Uterus (tissue), 4 donors: ENCODE measurements around the gene CD8B. TPM values are rescaled to one million over a fixed set of nuclear protein-coding genes. Genes with fewer than 3 reads are reported as not detected.

Experiments
- DNase-seq, 2 donors: peaks; one replicate each; pipeline ENCODE4 v3.0.0-alpha.2; 2019 to 2020
- H3K27ac ChIP-seq, 2 donors: fragments of 200-600 bp; sonication (generic); 1 replicate in 1 of 2; 2 replicates in 1 of 2; pipeline ENCODE4 v1.5.1; 2016 to 2018
- H3K27me3 ChIP-seq, 2 donors: fragments of 200-600 bp; sonication (generic); one replicate each; pipeline ENCODE4 v1.5.1; 2018 to 2019; ENCODE audit warnings: control low read depth in 1 of 2
- H3K36me3 ChIP-seq, 2 donors: fragments of 200-600 bp; sonication (generic); one replicate each; pipeline ENCODE4 v1.5.1; 2019; ENCODE audit warnings: control low read depth in 1 of 2
- H3K4me1 ChIP-seq, 2 donors: fragments of 200-600 bp; sonication (generic); one replicate each; pipeline ENCODE4 v1.5.1; 2018 to 2019; ENCODE audit warnings: control low read depth in 1 of 2
- H3K4me3 ChIP-seq, 2 donors: fragments of 200-600 bp; sonication (generic); 1 replicate in 1 of 2; 2 replicates in 1 of 2; pipeline ENCODE4 v1.5.1; 2018 to 2019; ENCODE audit warnings: mild to moderate bottlenecking in 1 of 2
- H3K9me3 ChIP-seq, 2 donors: fragments of 200-600 bp; sonication (generic); one replicate each; pipeline ENCODE4 v1.5.1; 2019; ENCODE audit warnings: control low read depth in 1 of 2
- CTCF ChIP-seq, 4 experiments: fragments of 200-600 bp in 2 of 4; fragments of 450-650 bp in 2 of 4; sonication (generic) in 2 of 4; IDR thresholded peaks; one replicate each; pipeline ENCODE4 v1.5.1; 2016 to 2019; ENCODE audit warnings: antibody characterized with exemption in 4 of 4, mild to moderate bottlenecking in 2 of 4, moderate library complexity in 1 of 4
- POLR2A ChIP-seq, 2 donors: fragments of 450-650 bp; IDR thresholded peaks; one replicate each; pipeline ENCODE4 v1.6.1; 2016; ENCODE audit warnings: antibody characterized with exemption in 2 of 2, mild to moderate bottlenecking in 1 of 2, moderate library complexity in 1 of 2
- intact Hi-C: fragments of 100-400 bp; cut with DNase I; formaldehyde crosslinking; loops from one replicate; pipeline ENCODE4 v1.15.1; 2023; ENCODE audit warnings: low total_unique reads
- total RNA-seq, 4 donors: library from RNA; depleted of rRNA in 3 of 4; stranded (reverse); fragments of >200 nt in 3 of 4; gene quantifications; one replicate each; pipeline versions ENCODE4 v1.1.0 to v1.2.4, GENCODE V29; 2014 to 2023
- donor health status: DM: yes; HTN: yes; CAD: no.

Gene CD8B
- total RNA-seq, 4 donors from 2014 or later, result 0.55 to 1.0 TPM; not detected in 2

GRCh38 chr2:86794861-86795260, 66.8 kb downstream of the CD8B start:
- peaks cover 14 to 42% of the 10 kb centered on the region in 2 donors for H3K27me3 ChIP-seq
- TF ChIP-seq CTCF (IDR thresholded peaks at IDR 0.05) (no peak), POLR2A (IDR thresholded peaks at IDR 0.05) (no peak)
- H3K27ac ChIP-seq, result no peak overlapping the region
- H3K9me3 ChIP-seq, result peaks cover 0 to 11% of the 10 kb centered on the region in 2 donors
- intact Hi-C loops, result no loop called here
- DNase-seq, result no peak
- H3K4me3 ChIP-seq, result no peak overlapping the region
- H3K4me1 ChIP-seq, result peaks cover 0 to 10% of the 10 kb centered on the region in 2 donors
- no peaks in the 10 kb centered on the region for H3K36me3 ChIP-seq

- Histone ChIP-seq H3K27me3 (peaks cover 17 to 45% of the 10 kb centered on the region in 2 donors), H3K4me3 (no peak overlapping the region), H3K9me3 (peaks cover 0 to 11% of the 10 kb centered on the region in 2 donors), H3K27ac (no peak overlapping the region), H3K4me1 (peaks cover 0 to 14% of the 10 kb centered on the region in 2 donors), H3K36me3 (no peaks in the 10 kb centered on the region)
- TF ChIP-seq CTCF (IDR thresholded peaks at IDR 0.05) (no peak), POLR2A (IDR thresholded peaks at IDR 0.05) (no peak)
- intact Hi-C loops, result no loop called here
- DNase-seq, result no peak
These were observed 67.9 kb downstream of the CD8B start for GRCh38 chr2:86793752-86794151.

- H3K4me3 ChIP-seq, result no peak overlapping the region
- H3K27ac ChIP-seq, result no peak overlapping the region
- H3K27me3 ChIP-seq, result peaks cover 17 to 45% of the 10 kb centered on the region in 2 donors
- H3K9me3 ChIP-seq, result peaks cover 0 to 7% of the 10 kb centered on the region in 2 donors
- TF ChIP-seq POLR2A (IDR thresholded peaks at IDR 0.05) (no peak), CTCF (IDR thresholded peaks at IDR 0.05) (no peak)
- H3K36me3 ChIP-seq, result no peaks in the 10 kb centered on the region
- DNase-seq, result no peak
- peaks cover 0 to 14% of the 10 kb centered on the region in 2 donors for H3K4me1 ChIP-seq
- intact Hi-C loops, result no loop called here
These were observed 70.1 kb downstream of the CD8B start for GRCh38 chr2:86791573-86791972.

DNA sequence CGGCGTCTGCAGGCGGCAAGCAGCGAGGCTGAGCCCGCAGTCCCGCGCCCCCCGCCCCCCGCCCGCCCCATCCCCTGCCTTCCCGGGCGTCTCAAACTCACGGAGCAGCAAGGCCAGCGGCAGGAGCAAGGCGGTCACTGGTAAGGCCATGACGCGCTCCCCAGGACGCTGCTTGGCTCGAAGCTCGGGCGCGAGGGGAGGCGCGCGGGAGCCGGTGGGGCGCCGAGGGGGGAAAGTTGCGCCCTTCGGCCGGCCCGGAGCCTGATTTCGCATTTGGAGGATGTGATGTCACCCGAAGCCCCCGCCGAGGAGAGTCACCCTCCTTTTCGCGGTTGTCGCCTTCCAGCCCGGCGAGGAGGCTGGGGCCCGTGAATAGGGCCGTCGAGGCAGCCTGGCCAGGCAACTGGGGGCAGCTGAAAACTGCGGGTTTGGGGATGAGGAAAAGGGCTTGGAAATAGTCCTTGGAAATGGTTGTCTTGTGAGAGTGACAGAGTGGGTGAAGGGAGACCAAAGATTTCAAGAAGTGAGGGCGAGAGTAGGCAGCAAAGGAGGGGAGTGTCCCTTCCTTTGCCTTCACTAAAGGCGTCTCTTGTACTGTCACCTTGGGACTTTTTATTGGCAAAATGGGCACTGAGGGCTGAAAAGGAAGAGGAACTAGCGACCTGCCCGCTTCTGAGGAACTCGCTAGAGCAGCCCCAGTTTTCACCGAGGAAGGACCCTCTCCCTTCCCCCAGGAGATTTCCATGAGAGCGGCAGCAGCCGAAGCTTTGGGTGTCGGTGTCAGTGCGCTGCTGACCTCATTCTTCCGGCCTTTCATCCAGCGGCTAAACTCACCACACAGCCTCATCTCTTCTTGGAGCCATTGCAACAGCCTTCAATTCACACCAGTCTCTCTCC, 70.8 kb downstream of the CD8B start, which contains the start of gene CD8A:
TSS of gene CD8A (minus strand) at position 238 of the 897 bp plus-strand sequence. CDS start at position 150, 88 bp downstream.
- intact Hi-C loops, result no loop called here
- no peak for TF ChIP-seq CTCF (IDR thresholded peaks at IDR 0.05)
- no peak for TF ChIP-seq POLR2A (IDR thresholded peaks at IDR 0.05)
- no peak for DNase-seq
- Histone ChIP-seq H3K27me3 (peaks cover 17 to 45% of the 10 kb centered on the region in 2 donors), H3K4me3 (no peak within 1 kb of the TSS), H3K4me1 (peaks cover 0 to 14% of the 10 kb centered on the region in 2 donors), H3K27ac (no peak within 1 kb of the TSS), H3K36me3 (no peaks in the 10 kb centered on the region), H3K9me3 (peaks cover 0 to under 1% of the 10 kb centered on the region in 2 donors)

- intact Hi-C loops, result no loop called here
- H3K27ac ChIP-seq, result no peak overlapping the region
- no peak for TF ChIP-seq POLR2A (IDR thresholded peaks at IDR 0.05)
- TF ChIP-seq CTCF (IDR thresholded peaks at IDR 0.05), result no peak
- H3K36me3 ChIP-seq, result no peaks in the 10 kb centered on the region
- peaks cover 0 to 14% of the 10 kb centered on the region in 2 donors for H3K4me1 ChIP-seq
- no peak overlapping the region for H3K4me3 ChIP-seq
- DNase-seq, result no peak
- no peaks in the 10 kb centered on the region for H3K9me3 ChIP-seq
- peaks cover 17 to 45% of the 10 kb centered on the region in 2 donors for H3K27me3 ChIP-seq
These were observed 71.5 kb downstream of the CD8B start for GRCh38 chr2:86790134-86790675.
